Activated T-cell treated with anti-CD3 and anti-CD28 coated beads, Interleukin-2, amount 50 U/mL, for 24 hours (primary cell): ENCODE data around the gene RMI2.
A peak's percentile ranks its signal among the peaks of the same experiment; 100 is the strongest.

Experiments used
- DNase-seq: peaks from one replicate; pipeline ENCODE4 v3.0.0-alpha.2; 2020
- H3K27ac Mint-ChIP-seq: 2 replicates; pipeline ENCODE4 v1.8.0; 2020; ENCODE audit warnings: mild to moderate bottlenecking, mixed read lengths
- H3K27me3 Mint-ChIP-seq: 2 replicates; pipeline ENCODE4 v1.8.0; 2020; ENCODE audit warnings: mixed read lengths
- H3K36me3 Mint-ChIP-seq: 2 replicates; pipeline ENCODE4 v1.8.0; 2020; ENCODE audit warnings: low read depth, mixed read lengths
- H3K4me1 Mint-ChIP-seq: 2 replicates; pipeline ENCODE4 v1.8.0; 2020; ENCODE audit warnings: low read depth, mixed read lengths
- H3K4me3 Mint-ChIP-seq: 2 replicates; pipeline ENCODE4 v1.8.0; 2020; ENCODE audit warnings: mild to moderate bottlenecking, moderate library complexity, mixed read lengths
- H3K9me3 Mint-ChIP-seq: 2 replicates; pipeline ENCODE4 v1.8.0; 2020; ENCODE audit warnings: mixed read lengths

Gene RMI2

DNA sequence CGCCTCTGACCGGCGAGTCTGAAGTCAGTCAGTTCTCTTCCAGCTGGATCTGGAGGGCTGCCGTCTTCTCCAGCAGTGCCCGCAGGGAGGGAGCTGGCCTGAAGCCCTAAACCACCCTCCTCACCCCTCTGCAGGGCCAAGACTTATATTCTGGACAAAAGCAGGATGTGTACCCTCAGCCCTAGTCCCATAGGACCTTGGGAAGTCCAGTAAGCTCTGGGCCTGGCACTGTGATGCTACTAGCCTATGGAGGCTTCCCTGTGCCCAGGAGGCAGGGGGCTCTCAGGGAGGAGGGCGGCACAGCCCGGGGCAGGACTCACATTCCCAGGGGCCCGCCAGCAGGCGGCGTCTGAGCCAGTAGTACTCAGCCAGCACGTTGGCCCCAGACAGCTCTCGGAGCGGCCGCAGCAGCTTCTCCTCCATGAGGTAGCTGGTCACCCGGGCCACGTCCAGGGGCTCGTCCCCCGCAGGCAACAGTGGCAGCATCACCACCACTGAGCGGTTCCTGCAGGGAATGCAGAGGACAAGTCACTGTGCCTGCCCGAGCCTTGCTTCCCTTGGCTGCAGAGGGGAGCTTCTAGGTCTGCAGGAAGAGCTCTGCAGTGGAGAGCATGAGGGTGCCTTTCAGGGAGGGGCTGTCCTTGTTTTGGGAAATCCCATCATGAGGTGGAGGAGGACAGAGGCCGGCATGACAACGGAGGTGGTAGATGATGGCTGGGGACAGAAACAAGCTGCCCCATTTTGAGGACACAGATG, 41.7 kb downstream of the RMI2 start:
- DNase-seq = no peak
- H3K9me3 Mint-ChIP-seq = no peaks in the 10 kb centered on the region
- peaks cover 4% of the 10 kb centered on the region for H3K4me1 Mint-ChIP-seq
- H3K27ac Mint-ChIP-seq = no peak overlapping the region
- H3K4me3 Mint-ChIP-seq = no peak overlapping the region
- no peaks in the 10 kb centered on the region for H3K36me3 Mint-ChIP-seq
- H3K27me3 Mint-ChIP-seq = no peaks in the 10 kb centered on the region

DNA sequence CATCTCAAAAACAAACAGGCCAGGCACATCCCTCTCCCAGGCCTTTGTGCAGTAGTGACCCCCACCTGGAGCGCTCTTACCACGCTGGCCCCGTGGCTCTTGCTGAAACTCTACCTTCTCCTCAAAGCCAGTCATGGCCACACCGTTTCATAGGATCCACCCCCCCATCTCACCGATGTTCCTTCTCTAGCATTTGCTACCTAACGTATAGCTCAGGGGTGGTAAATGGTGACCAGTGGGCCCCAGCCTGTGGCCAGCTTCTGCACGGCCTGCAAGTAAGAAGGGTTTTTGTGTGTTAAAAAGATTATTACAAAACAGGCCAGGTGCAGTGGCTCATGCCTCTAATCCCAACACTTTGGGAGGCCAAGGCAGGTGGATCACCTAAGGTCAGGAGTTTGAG, 43.8 kb downstream of the RMI2 start:
- no peaks in the 10 kb centered on the region for H3K9me3 Mint-ChIP-seq
- peaks cover 4% of the 10 kb centered on the region for H3K4me1 Mint-ChIP-seq
- DNase-seq = no peak
- no peaks in the 10 kb centered on the region for H3K27me3 Mint-ChIP-seq
- no peak overlapping the region for H3K27ac Mint-ChIP-seq
- H3K36me3 Mint-ChIP-seq = no peaks in the 10 kb centered on the region
- no peak overlapping the region for H3K4me3 Mint-ChIP-seq

DNA sequence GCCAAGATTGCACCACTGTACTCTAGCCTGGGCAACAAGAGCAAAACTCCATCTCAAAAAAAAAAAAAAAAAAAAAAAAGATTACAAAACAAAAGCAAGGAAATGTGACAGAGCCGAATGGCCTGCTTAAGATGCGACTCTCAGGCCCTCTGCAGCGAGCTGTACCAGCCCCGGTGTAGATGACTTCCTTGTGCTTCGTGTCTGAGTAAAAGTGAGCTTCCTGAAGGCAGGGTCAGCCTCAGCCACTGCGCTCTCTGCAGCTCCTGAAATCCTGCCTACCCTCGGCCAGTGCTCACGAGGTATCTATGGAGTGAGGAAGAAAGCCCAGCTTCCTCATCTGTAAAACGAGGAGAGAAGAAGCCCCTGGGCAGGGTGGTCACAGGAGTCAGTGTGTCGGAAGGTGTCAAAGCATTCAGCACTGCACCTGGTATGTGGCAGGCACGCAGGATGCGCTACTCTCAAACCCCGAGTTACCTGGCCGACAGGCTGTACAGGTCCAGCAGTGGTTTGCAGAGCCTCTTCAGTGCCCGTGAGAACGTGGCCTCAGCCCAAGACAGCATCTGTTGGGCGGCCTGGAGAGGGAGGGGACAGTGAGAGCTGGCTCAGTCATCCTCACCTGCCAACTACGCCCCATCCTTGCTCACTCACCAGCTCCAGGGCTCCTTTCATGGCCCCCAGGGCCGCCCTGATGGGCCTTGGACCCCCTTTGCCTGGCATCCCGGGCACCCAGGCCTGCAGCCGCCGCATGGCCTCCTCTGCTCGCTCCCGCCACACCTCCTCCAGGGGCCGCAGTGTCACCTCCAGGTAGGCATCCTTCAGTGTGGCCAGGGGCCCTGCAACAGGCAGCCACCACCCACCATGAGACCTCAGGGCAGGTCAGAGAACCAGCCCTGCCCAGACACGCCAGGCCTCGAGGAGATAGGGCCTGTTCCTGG, 44.6 kb downstream of the RMI2 start:
- Mint-ChIP-seq H3K27me3 (no peaks in the 10 kb centered on the region), H3K27ac (no peak overlapping the region), H3K36me3 (no peaks in the 10 kb centered on the region), H3K4me3 (no peak overlapping the region), H3K4me1 (peaks cover 4% of the 10 kb centered on the region), H3K9me3 (no peaks in the 10 kb centered on the region)
- DNase-seq = no peak

DNA sequence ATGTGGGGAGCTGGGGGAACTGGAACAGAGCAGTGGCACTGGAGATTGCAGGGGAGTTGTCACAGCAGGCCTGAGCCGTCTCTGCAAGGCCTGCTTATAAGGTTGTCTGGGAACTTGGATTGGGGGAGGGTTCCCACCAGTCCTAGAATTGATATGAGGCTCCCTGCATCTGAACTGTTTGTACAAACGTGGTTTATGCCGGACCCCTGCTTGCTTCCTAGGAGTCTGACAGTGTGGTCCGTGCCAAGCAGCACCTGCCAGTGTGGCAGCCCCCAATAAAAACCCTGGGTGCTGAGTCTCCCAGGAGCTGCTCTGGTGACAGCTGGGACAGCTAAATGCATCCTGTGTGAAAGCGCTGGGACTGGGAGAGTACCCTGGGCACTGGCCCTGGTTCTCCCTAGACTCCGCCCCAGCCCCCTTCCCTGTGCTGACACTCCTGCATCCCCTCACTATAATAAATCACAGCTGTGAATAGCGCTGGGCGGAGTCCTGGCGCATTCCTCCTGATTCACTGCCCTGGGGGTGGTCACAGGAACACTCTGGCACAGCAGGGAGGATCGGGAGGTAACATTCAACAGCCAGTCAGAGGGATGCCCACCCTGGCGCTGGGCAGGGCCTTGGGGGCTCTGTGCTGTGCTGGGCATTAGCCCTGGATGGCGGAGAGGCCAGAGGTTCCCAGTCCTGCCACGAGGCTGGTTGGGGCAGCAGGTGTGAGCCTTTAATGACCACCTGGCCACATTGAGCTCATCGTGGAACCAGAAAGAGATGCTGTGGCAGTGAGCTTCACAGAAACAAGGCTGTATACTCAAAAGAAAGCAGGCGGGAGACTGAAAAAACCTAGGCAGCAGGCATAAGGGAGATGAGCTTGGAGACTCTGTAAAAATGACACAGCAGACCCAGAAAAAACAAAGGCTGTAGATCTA, 45.6 kb downstream of the RMI2 start:
- no peaks in the 10 kb centered on the region for H3K9me3 Mint-ChIP-seq
- peaks cover 4% of the 10 kb centered on the region for H3K4me1 Mint-ChIP-seq
- no peak overlapping the region for H3K4me3 Mint-ChIP-seq
- H3K27me3 Mint-ChIP-seq = no peaks in the 10 kb centered on the region
- no peaks in the 10 kb centered on the region for H3K36me3 Mint-ChIP-seq
- no peak overlapping the region for H3K27ac Mint-ChIP-seq
- no peak for DNase-seq

DNA sequence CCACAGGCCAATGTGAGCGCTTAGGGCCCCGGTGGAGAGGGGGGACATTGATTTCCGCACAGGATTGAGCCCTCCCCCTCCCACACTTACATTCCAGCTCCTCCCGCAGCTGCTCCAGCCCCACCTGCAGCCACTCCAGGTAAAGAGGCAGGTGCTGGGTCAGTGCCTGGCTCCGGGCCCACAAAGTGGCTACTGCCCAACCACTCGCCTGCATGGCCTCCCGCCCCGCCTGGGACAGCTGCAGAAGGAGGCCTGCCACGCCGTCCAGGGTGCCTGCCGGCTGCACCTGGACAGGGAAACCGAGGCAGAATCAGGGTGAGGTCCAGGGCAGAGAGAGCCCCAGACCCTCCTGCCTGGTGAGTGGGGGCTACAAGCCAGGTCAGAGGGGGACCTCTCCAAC, 46.3 kb downstream of the RMI2 start:
- DNase-seq = no peak
- Mint-ChIP-seq H3K4me3 (no peak overlapping the region), H3K4me1 (no peaks in the 10 kb centered on the region), H3K27me3 (no peaks in the 10 kb centered on the region), H3K36me3 (no peaks in the 10 kb centered on the region), H3K27ac (no peak overlapping the region), H3K9me3 (no peaks in the 10 kb centered on the region)

DNA sequence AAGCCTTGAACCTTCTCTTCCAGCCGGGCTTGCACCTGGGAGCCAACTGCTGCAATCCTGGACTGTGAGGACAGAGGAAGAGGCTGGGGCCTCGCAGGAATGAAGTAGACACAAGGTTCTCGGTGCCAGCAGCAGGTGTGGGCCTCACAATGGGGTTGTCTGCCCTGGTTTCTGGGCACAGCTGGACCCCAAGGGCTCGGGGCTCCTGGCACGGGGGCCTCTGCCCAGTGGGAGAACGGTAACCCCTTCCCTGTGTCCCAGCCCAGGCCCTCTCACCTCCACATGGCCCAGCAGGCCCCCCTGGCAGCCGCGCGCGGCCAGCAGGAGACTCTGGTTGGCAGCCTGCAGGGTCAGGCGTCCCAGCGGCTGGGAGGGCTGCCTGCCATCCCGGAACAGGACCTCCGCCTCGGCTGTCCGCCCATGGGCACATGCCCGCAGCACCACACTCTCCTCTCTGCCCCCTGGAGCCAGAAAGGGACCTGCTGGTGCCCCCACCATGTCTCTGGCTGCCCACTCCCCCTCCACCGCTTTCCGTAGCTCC, 46.9 kb downstream of the RMI2 start:
- Mint-ChIP-seq H3K4me3 (no peak overlapping the region), H3K27ac (no peak overlapping the region), H3K4me1 (no peaks in the 10 kb centered on the region), H3K36me3 (no peaks in the 10 kb centered on the region), H3K27me3 (no peaks in the 10 kb centered on the region), H3K9me3 (no peaks in the 10 kb centered on the region)
- no peak for DNase-seq

DNA sequence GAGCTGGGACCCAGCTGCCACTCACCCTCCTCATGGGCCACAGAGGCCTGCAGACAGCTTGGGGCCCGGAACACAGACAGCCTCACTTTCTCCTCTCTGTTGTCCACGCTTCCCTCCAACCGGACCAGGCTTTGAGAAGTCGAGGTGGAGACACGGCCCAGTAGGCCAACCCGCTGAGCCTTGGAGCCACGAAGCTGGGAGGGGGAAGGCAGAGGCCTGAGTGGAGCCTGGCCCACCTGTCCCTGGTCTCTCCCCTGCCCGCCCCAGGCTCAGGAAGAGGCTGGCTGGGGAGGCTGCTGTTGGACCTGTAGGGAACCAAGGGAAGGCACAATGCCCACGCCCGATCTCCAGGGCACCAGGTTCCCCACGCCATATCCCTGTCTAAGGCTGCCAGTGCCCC, 48.1 kb downstream of the RMI2 start:
- no peaks in the 10 kb centered on the region for H3K4me1 Mint-ChIP-seq

DNA sequence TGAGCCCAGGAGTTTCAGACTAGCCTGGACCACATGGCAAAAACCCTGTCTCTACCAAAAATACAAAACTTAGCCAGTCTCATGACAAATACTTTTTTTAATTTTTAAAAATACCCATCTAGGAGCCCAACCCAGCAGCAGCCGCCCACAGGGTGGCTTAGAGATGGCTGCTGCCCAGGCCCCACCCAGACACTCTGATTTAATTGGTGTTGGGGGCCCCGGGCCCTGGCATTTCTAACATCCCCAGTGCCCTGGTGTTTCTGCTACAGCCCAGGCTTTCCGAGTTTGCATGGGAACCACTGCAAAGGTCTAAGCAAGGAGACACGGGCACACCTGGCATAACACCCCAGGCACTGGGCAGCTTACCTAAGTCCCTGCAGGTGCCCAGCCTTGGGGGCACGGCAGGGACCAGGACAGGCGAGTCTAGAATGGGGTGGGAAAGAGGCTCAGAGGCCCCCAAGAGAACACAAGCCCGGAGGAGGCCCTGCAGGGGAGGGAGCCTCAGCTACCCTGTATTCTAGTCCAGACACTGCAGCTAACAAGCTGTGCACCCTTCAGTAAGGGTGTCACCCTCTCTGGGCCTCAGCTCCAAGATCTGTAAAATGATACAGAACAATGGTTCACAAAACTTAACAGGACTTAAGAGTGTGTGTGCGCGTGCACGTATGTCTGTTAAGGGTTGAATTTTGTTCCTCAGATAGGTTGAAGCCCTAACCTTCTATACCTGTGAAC, 48.8 kb downstream of the RMI2 start:
- no peak for DNase-seq
- Mint-ChIP-seq H3K36me3 (no peaks in the 10 kb centered on the region), H3K4me1 (no peaks in the 10 kb centered on the region), H3K27me3 (no peaks in the 10 kb centered on the region), H3K4me3 (no peak overlapping the region), H3K27ac (no peak overlapping the region), H3K9me3 (no peaks in the 10 kb centered on the region)

More for the DNA sequence above, 48.1 kb downstream of the RMI2 start:
- H3K27me3 Mint-ChIP-seq = no peaks in the 10 kb centered on the region
- no peak for DNase-seq
- H3K9me3 Mint-ChIP-seq = no peaks in the 10 kb centered on the region
- no peak overlapping the region for H3K4me3 Mint-ChIP-seq
- H3K27ac Mint-ChIP-seq = no peak overlapping the region
- no peaks in the 10 kb centered on the region for H3K36me3 Mint-ChIP-seq

DNA sequence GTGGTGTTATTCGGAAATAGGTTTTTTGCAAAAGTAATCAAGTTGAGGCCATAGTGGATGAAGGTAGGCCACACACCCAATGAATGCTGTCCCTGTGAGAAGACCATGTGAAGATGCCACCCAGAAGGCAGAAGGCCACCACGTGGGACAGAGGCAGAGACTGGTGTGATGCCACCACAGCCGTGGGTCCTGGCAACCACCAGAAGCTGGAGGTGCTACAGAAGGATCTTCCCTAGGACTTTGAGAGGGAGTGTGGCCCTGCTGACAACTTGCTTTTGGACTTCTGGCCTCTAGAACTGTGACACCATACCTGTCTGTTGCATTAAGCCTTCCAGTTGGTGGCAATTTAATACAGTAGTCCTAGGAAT, 49.3 kb downstream of the RMI2 start:
- Mint-ChIP-seq H3K4me3 (no peak overlapping the region), H3K36me3 (no peaks in the 10 kb centered on the region), H3K9me3 (no peaks in the 10 kb centered on the region), H3K4me1 (no peaks in the 10 kb centered on the region), H3K27ac (no peak overlapping the region), H3K27me3 (no peaks in the 10 kb centered on the region)
- DNase-seq = no peak

DNA sequence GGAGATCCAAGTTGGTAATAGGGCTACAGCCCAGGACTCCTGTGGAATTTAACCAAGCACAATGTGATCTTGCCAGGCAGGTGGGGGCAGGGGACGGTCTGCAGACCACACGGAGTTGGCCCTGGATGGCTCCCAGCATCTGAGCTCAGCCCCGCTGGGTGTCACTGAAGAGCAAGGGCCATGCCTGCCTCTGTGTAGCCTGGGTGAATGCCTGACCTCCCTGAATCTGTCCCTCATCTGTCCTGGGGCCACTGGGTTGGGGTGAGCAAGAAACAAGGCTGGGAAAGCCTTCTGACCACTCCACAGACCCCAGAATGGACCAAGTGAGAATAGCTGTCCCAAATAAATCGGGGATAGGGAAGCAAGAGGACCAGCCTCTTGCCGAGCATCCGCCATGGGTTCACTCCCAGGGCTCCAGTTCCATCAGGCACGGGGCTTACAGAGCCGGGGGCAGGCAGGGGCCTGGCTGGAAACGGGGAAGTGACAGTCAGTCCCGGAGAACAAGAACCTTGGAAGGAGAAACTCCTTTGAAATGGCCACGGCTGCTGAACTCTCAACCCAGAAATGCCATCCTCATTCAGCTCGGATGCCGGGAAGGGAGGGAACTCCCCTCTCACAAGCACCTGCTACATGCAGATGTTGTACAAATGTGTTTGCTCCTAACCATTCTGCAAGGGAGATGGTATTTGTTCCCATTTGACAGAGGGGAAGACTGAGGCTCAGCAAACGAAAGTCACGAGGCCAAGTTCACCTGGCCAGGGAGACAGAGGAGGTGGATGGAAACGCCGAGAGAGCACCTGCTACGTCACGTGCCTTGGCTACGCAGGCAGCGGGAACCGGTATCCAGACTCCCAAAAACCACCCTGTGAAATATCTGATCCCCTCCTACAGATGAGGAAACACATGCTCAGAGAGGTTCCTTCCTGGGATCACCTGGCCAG, 50.0 kb downstream of the RMI2 start:
- no peak for DNase-seq
- H3K36me3 Mint-ChIP-seq = no peaks in the 10 kb centered on the region
- H3K27me3 Mint-ChIP-seq = no peaks in the 10 kb centered on the region
- no peaks in the 10 kb centered on the region for H3K9me3 Mint-ChIP-seq
- no peak overlapping the region for H3K4me3 Mint-ChIP-seq
- no peak overlapping the region for H3K27ac Mint-ChIP-seq
- no peaks in the 10 kb centered on the region for H3K4me1 Mint-ChIP-seq

DNA sequence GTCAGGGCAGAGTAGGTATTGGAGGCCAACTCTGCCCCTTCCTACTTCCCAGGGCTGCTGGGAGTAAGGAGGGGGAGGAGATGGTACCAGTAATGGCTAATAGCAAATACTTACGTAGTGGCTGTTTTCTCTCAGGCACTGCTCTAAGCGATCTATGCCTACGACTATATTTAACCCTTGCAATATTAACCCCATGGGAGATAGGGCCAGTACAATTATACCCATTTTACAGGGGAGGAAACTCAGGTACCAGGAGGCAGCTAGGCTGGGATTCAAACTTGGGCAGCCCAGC, 50.6 kb downstream of the RMI2 start:
- no peaks in the 10 kb centered on the region for H3K9me3 Mint-ChIP-seq
- no peak for DNase-seq
- H3K27me3 Mint-ChIP-seq = no peaks in the 10 kb centered on the region
- H3K4me3 Mint-ChIP-seq = no peak overlapping the region
- H3K36me3 Mint-ChIP-seq = no peaks in the 10 kb centered on the region
- H3K4me1 Mint-ChIP-seq = no peaks in the 10 kb centered on the region
- no peak overlapping the region for H3K27ac Mint-ChIP-seq

DNA sequence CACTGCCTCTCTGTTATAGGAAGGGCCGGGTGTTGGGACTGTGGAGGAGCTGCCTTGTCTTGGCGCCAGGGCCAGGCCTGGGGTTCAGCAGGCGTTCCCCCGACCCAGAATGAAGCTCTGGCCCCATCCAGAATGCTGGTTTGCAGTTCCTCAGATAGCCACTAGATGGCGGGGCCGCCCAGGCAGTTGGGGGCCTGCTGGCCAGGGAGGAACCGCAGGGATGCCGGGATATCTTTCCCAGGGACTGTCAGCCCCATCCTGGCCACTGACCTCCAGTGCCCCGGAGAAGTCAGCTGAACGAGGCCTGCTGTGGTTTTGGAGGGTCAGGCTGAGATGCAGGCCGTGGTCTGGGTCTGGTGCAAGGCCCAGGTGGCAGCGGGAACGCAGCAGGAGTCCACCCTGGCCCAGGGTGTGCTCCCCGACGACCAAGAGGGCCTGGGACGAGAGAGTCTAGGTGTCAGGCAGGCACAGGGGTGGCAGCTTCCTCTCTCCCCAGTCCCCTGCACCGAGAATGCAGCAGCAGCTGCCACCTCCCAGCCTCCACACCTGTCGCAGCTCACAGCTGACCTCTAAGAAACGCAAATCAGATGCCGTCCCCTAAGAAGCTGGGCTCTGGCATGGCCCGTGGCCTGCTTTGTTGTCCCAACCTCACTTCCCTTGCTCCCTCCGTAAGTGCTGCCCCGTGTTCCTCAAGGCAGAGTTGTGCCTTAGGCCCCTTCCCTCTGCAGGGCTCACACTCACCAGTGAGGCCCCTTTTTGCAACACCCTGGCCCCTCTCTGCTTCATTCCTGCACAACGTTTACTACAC, 51.2 kb downstream of the RMI2 start:
- DNase-seq = peak; percentile 81
- Mint-ChIP-seq H3K27ac (peak overlapping the region; percentile 53), H3K4me1 (no peaks in the 10 kb centered on the region), H3K9me3 (no peaks in the 10 kb centered on the region), H3K36me3 (no peaks in the 10 kb centered on the region), H3K4me3 (no peak overlapping the region), H3K27me3 (no peaks in the 10 kb centered on the region)
